Lower lobe of right lung (tissue), 2 donors: ENCODE data around the gene VIM. TPM values are rescaled to one million over a fixed set of nuclear protein-coding genes. Genes with fewer than 3 reads are reported as not detected.

Experiments
- ATAC-seq, 2 donors: fragments of 200-7000 bp; cut with Tn5 transposase; one replicate each; pipeline ENCODE4 v1.9.1; 2020 to 2022; ENCODE audit warnings: mild to moderate bottlenecking in 2 of 2, moderate library complexity in 2 of 2
- DNase-seq: peaks from one replicate; pipeline ENCODE4 v3.0.0-alpha.2; 2020
- H3K27ac ChIP-seq: fragments of 200-600 bp; one replicate; pipeline ENCODE4 v1.8.0; 2022
- H3K27me3 ChIP-seq: fragments of 200-600 bp; one replicate; pipeline ENCODE4 v1.8.0; 2022; ENCODE audit warnings: low read depth
- H3K36me3 ChIP-seq: fragments of 200-600 bp; one replicate; pipeline ENCODE4 v1.8.0; 2022; ENCODE audit warnings: mild to moderate bottlenecking
- H3K4me1 ChIP-seq: fragments of 200-600 bp; one replicate; pipeline ENCODE4 v1.8.0; 2022
- H3K4me3 ChIP-seq: fragments of 200-600 bp; one replicate; pipeline ENCODE4 v1.8.0; 2022; ENCODE audit warnings: mild to moderate bottlenecking
- H3K9me3 ChIP-seq: fragments of 200-600 bp; one replicate; pipeline ENCODE4 v1.8.0; 2022
- CTCF ChIP-seq: fragments of 200-600 bp; IDR thresholded peaks from one replicate; pipeline ENCODE4 v1.8.0; 2022; ENCODE audit warnings: antibody characterized with exemption, mild to moderate bottlenecking
- intact Hi-C: fragments of 100-400 bp; cut with DNase I; formaldehyde crosslinking; loops from one replicate; pipeline ENCODE4 v1.11.0; 2022
- total RNA-seq: library from RNA; stranded (reverse); fragmentation: NEBNext Ultra II Directional; extraction: Animal tissue kit (Norgen Biotek cat#: 25700); gene quantifications from one replicate; pipeline ENCODE4 v1.2.1, GENCODE V29; 2021
- donor health status: DM: no; HTN: yes; CAD: no; lungs with severe emphysema.

The VIM gene
- total RNA-seq, 1 donor from 2014 or later, result 1,797 TPM

- Histone ChIP-seq H3K9me3 (no peaks in the 10 kb centered on the region), H3K27ac (no peak overlapping the region), H3K36me3 (no peaks in the 10 kb centered on the region), H3K4me1 (peaks cover 17% of the 10 kb centered on the region), H3K4me3 (no peak overlapping the region), H3K27me3 (no peaks in the 10 kb centered on the region)
- intact Hi-C loops, result no loop called here
- no peak for ATAC-seq
- DNase-seq, result no peak
- no peak for TF ChIP-seq CTCF
These were observed 7.4 kb upstream of the VIM start for GRCh38 chr10:17220652-17221100.

GRCh38 chr10:17222329-17222728 is 5.7 kb upstream of the VIM start:
- H3K36me3 ChIP-seq, result no peaks in the 10 kb centered on the region
- intact Hi-C loops, result no loop called here
- peaks cover 14% of the 10 kb centered on the region for H3K4me1 ChIP-seq
- H3K27ac ChIP-seq, result no peak overlapping the region
- no peak for TF ChIP-seq CTCF
- no peak overlapping the region for H3K4me3 ChIP-seq
- H3K9me3 ChIP-seq, result no peaks in the 10 kb centered on the region
- DNase-seq, result no peak
- ATAC-seq, result peak in 1 of 2 donors; percentile 24
- H3K27me3 ChIP-seq, result no peaks in the 10 kb centered on the region

GRCh38 chr10:17225808-17226207 is 2.2 kb upstream of the VIM start:
- H3K9me3 ChIP-seq, result no peaks in the 10 kb centered on the region
- peaks cover 16% of the 10 kb centered on the region for H3K4me1 ChIP-seq
- intact Hi-C loops, result no loop called here
- no peak for TF ChIP-seq CTCF
- no peak overlapping the region for H3K27ac ChIP-seq
- no peaks in the 10 kb centered on the region for H3K27me3 ChIP-seq
- H3K36me3 ChIP-seq, result peaks cover 2% of the 10 kb centered on the region
- no peak for ATAC-seq
- no peak overlapping the region for H3K4me3 ChIP-seq
- no peak for DNase-seq

- no peak for TF ChIP-seq CTCF
- peak overlapping the region; percentile 99 for H3K27ac ChIP-seq
- H3K4me1 ChIP-seq, result peaks cover 25% of the 10 kb centered on the region
- peak overlapping the region; percentile 93 for H3K4me3 ChIP-seq
- DNase-seq (no peak), ATAC-seq (no peak)
- H3K27me3 ChIP-seq, result no peaks in the 10 kb centered on the region
- H3K36me3 ChIP-seq, result peaks cover 13% of the 10 kb centered on the region
- intact Hi-C loops, result no loop called here
- H3K9me3 ChIP-seq, result no peaks in the 10 kb centered on the region
These were observed 1.1 kb upstream of the VIM start for GRCh38 chr10:17226891-17227303.

GRCh38 chr10:17227367-17228090 is 512 bp upstream of the VIM start:
- peaks cover 32% of the 10 kb centered on the region for H3K4me1 ChIP-seq
- peaks cover 19% of the 10 kb centered on the region for H3K36me3 ChIP-seq
- no peak for ATAC-seq
- H3K4me3 ChIP-seq, result peak overlapping the region; percentile 93
- DNase-seq, result no peak
- H3K27me3 ChIP-seq, result no peaks in the 10 kb centered on the region
- peak; percentile 48 for TF ChIP-seq CTCF
- intact Hi-C loops, result no loop called here
- peak overlapping the region; percentile 99 for H3K27ac ChIP-seq
- H3K9me3 ChIP-seq, result no peaks in the 10 kb centered on the region
